GM10847 (cell line): Measurements from ENCODE around the gene KAZN.

ENCODE experiments used
- POLR2A ChIP-seq: IDR thresholded peaks from 2 replicates; pipeline ENCODE4 v1.6.1; 2011; ENCODE audit not compliant: insufficient read length; ENCODE audit errors: extremely low read depth

KAZN gene

DNA sequence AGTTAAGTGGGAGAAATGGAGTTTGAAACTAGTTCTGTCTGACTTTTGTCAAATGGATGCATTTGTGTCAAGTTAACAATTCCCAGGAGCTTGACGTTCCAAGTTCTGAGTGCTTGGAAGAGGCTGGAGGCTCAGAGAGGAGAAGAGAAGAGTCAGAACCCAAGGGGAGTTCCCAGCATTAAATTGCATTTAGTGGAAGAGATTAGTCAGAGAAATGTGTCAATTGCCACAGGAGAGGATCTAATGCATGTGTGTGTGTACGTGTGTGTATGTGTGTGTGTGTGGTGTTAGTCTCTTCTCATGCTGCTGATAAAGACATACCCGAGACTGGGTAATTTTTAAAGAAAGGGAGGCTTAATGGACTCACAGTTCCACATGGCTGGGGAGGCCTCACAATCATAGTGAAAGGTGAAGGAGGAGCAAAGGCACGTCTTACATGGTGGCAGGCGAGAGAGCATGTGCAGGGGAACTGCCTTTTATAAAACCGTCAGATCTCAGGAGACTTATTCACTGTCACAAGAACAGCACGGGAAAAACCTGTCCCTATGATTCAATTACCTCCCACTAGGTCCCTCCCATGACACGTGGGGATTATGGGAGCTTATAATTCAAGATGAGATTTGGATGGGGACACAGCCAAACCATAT, 453.5 kb downstream of the KAZN start:
- TF ChIP-seq POLR2A: no peak

- TF ChIP-seq POLR2A: no peak
Observed at GRCh38 chr1:15053153-15053552, 454.7 kb downstream of the KAZN start.

DNA sequence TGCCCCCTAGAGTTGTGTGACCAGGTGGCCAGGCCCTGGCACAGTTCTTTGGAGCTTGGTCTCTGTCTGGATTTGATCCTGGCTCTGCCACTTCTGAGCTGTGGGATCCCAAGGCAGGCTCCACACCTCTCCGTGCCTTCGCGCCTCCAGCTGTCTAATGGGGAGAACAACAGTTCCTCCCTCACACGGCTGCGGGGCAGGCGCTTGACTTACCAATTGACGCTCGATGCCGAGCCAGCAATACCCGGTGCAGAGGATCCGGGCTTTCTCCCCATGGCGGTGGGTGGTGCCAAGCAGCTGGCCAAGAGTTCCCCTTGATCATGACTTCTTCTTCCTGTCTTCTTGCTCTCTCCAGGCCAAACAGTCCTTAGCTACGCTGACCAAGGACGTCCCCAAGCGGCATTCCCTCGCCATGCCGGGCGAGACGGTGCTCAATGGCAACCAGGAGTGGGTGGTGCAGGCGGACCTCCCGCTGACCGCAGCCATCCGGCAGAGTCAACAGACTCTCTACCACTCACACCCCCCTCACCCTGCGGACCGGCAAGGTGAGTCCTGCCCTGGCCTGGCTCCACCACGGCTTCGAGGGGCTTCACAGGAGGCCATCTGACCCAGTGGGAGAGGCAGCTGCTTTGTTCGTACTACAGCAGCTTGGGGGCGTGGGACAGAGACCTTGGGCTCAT, 457.4 kb downstream of the KAZN start:
- TF ChIP-seq POLR2A: no peak

DNA sequence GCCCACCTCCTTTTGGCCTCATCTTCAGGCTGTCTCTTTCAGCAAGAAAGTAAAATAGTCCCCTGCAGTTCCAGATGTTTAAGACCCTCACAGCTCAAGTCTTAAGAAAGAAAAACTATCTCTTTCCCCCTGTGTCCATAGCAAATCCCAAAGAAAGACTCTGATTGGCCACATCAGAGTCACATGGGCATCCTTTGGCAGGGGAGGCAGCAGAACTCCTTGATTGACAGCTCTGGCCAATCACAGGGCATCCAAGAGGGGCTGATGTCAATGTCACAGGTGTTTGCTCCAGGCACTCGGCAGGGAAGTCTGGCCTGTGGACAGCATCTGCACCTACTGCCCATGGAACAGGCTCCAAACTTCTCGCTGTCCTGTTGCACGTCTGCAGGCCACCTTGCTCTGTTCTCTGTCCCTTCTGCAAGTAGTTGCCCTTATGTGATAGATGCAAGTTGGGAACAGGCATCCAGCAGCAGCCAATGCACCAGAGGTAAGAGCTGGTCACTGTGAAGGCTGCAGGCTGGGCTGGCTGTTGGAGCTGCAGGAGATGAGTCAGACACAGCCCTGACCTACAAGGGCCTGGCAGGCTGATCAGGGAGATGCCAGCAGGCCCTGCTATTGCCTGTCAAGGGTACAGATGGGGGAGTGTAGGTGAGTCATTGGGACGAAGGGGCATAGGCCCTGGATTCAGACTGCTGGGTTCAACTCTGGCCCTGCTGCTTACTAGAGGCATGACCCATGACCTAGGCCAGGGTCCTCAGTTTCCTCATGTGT, 458.2 kb downstream of the KAZN start:
- TF ChIP-seq POLR2A: no peak

- no peak for TF ChIP-seq POLR2A
Observed at GRCh38 chr1:15057834-15058233, 459.3 kb downstream of the KAZN start.

- TF ChIP-seq POLR2A: no peak
Observed at GRCh38 chr1:15058261-15058660, 459.8 kb downstream of the KAZN start.

DNA sequence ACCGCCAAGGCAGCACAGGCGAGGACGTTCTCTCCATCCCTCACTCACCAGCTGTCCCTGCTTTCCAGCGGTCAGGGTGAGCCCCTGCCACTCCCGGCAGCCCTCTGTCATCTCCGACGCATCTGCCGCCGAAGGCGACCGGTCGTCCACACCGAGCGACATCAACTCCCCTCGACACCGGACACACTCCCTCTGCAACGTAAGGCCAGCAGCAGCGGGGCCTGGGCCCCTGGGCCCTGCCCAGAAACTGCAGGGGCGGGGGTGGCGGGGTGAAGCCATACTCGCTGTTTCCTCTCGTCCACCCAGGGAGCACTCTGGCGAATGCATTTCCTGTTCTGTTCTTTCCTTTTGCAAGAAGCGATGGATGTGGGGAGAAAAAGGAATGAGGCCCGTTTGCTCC, 461.6 kb downstream of the KAZN start:
- TF ChIP-seq POLR2A: no peak

GRCh38 chr1:15062479-15063099, 464.1 kb downstream of the KAZN start:
- no peak for TF ChIP-seq POLR2A

DNA sequence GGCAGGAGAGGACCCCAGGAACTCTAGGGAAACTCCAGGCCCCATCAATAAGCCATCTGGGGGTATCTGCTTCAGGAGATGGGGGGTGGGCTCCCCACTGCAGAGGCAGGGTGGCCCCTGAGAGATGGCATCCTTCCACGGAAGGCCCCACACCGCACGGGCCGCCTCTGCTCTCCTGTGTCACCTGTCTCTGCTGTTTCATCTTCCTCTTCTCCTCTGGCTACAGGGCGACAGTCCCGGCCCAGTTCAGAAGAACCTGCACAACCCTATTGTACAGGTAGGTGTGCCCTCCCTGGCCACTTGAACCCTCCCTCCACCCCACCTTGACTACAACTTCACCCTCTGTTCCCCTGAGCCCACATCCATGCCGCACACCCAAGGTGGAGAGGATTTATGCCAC, 464.9 kb downstream of the KAZN start:
- no peak for TF ChIP-seq POLR2A

GRCh38 chr1:15063783-15064182, 465.3 kb downstream of the KAZN start:
- no peak for TF ChIP-seq POLR2A

GRCh38 chr1:15064217-15064929, 465.9 kb downstream of the KAZN start:
- no peak for TF ChIP-seq POLR2A

DNA sequence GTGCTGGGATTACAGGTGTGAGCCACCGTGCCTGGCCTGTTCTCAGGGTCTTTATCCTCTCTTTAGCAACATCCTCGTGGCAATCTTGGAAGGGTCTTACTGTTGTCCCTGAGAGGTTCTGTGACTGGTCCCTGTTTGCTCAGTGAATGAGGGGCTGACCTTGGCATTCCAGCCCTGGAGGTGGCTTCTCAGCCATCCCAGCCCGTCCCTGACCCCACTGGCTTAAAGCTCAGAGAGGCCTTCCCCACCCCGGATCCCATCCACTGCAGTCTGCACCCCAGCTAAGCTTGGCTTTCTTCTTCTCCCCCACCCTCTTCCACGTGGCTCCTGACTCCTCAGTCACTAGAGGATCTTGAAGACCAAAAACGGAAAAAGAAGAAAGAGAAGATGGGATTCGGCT, 466.8 kb downstream of the KAZN start:
- TF ChIP-seq POLR2A: no peak

DNA sequence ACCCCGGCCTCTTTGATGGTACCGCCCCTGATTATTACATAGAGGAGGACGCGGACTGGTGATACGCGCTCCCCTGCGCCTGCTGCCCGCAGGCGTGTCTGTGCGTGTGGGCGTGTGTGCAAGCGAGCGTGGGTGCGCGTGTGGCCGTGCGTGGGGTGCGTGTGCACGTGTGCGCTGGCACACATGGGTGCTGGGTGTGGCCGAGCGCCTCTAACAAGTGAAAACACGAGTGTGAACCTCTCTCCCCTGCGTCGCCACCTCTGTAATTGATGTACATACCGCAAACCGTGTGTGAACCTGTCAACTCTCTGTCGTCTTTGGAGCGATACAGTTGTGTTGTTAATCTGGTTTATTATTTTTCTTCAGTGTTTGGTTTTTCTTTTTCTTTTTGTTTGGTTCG, 467.3 kb downstream of the KAZN start:
- TF ChIP-seq POLR2A: no peak

- no peak for TF ChIP-seq POLR2A
Observed at GRCh38 chr1:15066191-15066590, 467.7 kb downstream of the KAZN start.

DNA sequence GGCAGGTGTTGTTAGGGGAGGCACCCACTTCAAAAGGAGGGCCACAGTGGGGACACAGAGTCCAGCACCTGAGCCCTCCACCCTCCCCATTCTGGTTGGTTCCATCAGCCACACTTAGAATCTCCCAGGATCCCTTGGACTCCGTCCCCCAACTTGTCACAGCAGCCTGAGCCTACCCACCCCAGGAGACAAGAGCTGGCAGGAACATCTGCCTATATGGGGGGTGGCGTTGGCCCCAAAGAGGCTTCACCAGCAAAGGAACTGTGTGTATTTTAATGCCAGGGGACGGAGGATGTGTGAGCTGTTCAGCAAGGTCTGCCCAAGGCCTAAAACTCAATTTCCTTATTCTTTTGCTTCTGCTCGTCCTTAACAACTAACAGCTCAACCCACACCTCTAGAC, 468.7 kb downstream of the KAZN start:
- no peak for TF ChIP-seq POLR2A
